DMS53 treated with DMSO at 0.1 percent for 48 hours (cell line): ENCODE results near the gene PLXDC1.

Experiments
- DNase-seq: peaks from one replicate; lab custom pipeline; 2025; ENCODE audit not compliant: unreplicated experiment; lab: John Stamatoyannopoulos, UW

Gene PLXDC1

DNA sequence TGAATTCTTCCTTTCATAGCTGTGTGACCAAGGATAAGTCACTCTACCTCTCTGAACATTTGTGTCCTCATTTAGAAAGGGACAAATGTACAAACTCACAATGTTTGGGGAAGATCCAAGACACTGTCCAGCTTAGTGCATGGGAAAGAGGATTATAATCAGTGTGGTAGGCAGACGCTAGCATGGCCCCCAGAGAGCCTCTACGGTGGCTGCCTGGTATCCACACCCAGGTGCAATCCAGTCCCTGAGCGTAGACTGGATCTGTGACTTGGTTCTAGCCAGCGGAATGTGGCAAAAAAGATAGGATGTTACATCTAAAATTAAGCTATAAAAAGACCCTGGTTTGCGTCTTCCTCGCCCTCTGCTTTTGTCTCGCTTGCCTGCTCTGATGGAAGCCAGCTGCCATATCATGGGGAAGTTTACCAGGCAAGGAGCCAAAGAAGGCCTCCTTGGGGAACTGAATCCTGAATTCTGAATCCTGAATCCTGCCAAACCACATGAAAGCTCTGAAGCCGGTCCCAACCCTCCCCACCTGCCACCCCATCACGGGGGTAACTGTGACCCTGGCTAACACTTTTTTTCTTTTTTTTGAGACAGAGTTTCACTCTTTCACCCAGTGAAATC is 51.7 kb downstream of the PLXDC1 start:
- no peak for DNase-seq

GRCh38 chr17:39098588-39098987 is 52.8 kb downstream of the PLXDC1 start:
- no peak for DNase-seq

GRCh38 chr17:39097537-39097936 is 53.9 kb downstream of the PLXDC1 start:
- no peak for DNase-seq

DNA sequence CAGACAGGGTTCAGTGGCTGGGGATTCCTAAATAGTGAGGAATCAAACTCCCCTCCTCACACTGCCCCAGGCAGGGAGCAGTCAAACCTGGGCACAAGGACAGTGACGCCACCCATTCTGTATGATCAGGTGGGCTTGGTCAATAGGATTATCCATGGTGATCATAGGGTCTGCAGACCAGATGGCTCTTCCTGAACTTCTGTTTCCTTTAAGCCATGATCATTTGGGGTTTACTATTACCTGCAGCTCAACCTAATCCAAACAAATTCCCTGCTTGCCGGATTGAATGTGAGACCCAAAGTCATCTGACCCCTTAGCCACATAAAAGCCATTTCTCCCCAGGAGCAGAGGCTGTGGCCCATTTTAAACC is 54.3 kb downstream of the PLXDC1 start:
- no peak for DNase-seq

DNA sequence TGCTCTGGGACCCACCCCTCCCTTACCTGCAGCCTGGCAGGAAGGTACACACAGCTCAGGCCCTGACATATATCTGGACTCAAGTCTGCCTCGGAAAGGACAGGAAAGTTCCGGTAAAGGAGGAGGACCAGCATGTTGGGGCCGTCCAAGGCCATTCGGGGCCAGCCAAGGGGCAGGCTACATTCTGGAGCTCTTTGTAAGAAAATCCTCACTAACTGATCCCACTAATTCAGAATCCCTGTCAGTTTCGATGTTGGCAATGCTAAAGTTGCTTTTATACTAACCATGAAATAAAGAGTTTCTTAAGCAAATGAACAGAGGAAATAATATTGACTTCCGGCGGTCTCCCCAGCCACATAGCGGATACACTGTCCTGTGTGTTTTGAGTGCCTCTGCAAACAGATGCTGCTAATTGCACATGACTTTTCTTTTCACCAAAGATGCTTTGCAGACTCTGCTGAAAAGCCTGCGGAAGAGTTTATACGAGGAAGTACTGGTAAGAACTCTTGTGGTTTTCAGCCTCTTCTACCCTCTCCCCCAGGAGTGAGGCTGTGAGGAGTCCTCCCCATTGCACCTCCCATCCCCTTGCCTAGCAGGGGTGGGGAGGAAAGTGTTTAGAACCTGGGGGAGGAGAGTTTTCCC is 54.8 kb downstream of the PLXDC1 start:
- DNase-seq = no peak

DNA sequence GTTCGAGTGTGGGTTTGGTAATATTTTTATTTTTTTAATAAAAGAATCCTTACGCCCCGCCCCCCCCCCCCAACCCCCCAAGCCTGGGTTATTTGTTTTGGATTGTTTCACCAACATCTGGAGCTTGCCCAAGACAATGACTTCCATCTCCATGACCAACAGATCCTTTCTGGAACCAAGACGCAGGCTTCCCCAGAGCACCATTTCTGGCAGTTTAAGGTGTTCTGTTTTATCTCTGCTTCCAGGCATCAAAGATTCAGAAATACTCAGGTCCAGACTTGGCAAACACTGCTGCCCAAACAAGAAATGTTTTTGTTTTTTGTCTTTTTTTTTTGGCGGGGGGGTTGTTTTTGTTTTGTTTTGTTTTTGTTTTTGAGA is 56.1 kb downstream of the PLXDC1 start:
- DNase-seq = no peak

DNA sequence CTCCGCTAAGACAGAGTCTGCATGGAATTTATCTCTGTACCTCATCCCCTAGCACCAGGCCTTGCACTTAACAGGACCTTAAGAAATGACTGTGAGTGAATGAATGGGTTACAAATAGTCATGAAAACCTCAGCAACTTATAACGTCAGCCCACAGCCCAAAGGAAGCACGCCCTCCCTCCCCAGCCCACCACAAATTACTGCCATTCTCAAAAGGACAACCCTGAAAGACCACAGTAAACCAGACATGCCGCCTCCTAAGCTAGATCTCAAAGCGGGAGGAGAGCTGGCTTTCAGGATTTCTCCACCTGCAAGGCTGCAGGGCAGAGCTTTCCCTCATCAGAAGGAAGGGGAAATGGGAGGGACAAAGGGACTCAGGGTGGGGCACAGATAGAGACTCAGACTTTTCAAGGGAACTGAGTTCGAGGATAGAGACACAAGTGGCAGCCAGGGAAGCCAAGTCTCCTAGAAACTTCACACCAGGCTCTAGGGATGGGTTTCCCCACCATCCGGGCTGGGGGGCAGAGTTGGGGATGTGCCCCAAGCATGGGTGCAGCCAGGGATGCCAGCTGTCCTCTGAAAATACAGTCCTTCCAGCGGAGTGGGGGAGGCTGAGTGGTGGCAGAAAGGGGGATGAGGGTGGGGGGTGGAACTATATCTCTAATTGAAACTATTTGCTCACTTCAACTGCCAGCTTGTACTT is 56.7 kb downstream of the PLXDC1 start:
- no peak for DNase-seq

- DNase-seq = no peak
Measured at GRCh38 chr17:39092692-39093230, 58.7 kb downstream of the PLXDC1 start.

DNA sequence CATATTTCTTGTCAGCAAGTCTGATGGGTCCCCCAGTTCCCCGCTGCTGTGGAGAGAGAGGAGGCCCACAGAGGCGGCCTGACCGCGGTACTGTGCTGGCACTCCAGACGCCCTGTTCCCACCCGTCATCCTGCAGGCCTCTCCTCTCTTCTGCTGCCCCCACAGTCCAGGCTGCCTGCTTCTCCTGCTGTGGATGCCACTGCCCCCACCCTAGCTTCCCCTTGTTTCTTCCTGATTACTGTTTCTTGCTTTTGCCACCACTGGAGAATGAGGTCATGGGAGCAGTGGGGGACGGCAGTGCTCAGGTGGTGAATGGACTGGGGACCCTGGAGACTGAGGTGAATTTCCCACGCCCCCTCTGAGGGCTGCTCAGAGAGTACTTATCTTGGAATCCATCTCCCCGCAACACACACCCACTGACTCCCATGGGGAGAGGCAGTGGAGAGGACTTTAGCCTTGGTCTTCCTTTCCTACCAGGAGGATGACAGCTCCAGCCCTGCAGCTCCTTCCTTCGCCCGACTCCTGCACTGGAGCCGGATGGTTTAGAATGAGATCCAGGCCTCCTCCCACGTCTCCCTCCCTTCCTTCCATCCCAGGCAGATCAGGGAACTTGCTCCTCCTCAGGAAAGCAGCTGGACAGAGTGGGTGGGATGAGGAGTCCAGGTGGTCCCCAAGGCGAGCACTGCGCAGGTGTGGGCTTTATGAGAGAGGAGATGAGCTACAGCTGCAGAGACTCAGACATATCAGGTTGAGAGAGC is 60.4 kb downstream of the PLXDC1 start:
- DNase-seq = no peak

DNA sequence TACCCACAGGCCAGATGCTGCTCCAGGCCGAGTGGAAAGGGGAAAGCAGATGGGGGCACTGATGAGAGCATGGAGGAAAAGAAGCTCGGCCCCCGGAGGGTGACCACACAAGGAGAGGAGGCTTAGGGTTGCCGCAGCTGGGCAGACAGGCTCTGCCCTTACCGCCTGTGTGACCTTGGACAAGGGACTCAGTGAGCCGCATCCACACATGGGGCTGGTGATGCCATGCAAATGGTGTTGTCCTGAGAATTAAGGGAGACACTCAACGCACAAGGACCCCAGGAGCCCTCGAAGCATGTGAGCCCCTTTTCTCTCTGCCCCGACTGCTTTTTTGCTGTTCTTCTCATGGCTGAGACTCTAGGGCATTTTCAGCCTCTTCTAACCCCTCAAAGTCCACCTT is 61.0 kb downstream of the PLXDC1 start:
- no peak for DNase-seq

- DNase-seq = no peak
Measured at GRCh38 chr17:39084558-39084957, 66.9 kb downstream of the PLXDC1 start.

DNA sequence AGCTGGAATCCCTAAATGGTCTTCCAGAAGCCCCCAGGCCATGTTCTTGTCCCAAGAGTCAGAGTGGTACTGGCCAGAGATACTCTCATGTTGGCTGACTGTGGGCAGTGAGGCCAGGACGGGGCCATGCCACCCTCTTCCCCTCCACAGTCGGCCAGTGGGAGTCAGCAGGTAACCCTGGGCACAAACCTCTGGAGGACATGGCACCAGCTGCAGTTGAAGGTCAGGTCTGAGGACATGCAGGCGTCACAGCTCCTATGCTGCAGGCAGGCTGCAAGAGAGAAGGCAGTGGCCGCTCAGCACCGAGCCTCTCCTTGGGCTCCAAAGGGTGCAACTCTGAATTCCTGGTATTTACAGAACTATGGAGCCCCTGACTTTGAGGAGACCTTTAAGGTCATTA is 68.2 kb downstream of the PLXDC1 start:
- no peak for DNase-seq

- no peak for DNase-seq
Measured at GRCh38 chr17:39082482-39082881, 69.0 kb downstream of the PLXDC1 start.

GRCh38 chr17:39081851-39082250 is 69.6 kb downstream of the PLXDC1 start:
- DNase-seq = no peak

GRCh38 chr17:39080421-39081078 is 70.9 kb downstream of the PLXDC1 start:
- DNase-seq = no peak

DNA sequence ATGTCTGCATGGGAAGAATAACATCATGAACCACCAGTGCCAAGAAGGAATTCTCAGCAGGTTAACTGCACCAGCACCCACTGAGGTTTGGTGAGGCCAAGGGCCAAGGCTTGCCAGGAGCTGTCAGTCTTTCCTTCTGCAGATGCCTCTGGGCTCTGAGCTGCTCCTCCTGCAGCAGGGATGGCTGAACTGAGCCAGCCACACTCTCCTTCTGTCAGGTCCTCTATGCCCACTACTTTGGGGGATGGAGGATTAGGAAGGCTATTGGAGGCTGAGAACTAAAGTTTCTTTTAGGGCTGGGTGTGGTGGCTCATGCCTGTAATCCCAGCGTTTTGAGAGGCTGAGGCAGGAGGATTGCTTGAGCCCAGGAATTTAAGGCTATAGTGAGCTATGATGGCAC is 71.6 kb downstream of the PLXDC1 start:
- DNase-seq = no peak

DNA sequence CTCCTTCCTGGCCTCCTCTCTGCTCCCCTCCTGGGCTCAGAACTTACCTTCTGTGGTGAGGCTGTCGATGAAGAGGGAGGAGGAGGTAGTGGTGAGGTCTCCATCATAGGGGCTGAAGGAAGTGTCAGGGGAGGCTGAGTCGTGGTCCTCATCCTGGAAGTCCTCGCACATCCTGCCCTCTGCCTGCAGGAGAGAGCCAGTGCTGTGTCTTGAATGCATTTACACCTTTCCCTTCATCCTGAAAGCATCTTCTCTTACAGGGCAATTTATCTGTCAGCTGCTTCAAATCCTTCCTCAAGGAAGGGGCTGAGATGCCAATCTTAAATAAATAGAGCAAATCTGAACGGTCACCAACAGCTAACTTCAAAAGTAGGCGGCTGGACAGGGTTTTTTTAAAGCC is 73.6 kb downstream of the PLXDC1 start:
- no peak for DNase-seq

DNA sequence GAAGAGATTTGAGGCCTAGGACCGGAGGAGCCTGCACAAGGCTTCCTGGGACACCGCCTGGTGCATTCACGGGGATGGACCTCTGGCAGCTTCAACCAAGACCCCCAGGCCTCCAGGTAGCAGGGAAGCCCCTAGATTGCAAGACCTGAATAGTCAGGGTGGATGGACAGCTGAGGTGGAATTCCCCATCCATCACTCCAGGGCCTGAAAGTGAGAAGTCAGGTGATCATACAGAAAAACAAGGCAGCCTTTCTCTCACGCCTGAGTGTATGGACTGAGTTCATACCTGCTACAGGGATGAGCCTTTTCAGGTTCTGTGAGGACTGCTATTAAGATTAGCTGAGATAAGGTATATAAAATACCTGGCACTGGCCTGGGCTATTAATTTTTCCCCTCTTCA is 74.2 kb downstream of the PLXDC1 start:
- no peak for DNase-seq

- no peak for DNase-seq
Measured at GRCh38 chr17:39074676-39075075, 76.8 kb downstream of the PLXDC1 start.

DNA sequence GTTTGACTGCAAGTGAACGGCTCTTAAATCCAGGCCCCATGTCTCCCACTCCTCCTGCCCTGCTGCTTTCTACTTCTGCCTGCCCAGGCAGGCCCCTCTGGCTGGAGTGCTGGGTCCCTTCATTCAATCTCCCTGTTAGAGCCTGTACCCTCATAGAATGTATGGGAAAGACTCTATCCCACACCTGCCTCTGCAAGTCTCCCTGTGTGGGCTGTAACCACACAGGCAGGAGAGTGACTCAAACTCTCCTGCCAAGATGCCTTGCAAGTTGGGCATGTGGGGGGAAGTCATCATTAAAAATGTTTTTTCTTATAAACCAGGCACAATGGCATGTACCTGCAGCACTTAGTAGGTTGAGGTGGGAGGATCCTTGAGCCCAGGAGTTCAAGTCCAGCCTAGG is 77.5 kb downstream of the PLXDC1 start:
- DNase-seq = no peak

DNA sequence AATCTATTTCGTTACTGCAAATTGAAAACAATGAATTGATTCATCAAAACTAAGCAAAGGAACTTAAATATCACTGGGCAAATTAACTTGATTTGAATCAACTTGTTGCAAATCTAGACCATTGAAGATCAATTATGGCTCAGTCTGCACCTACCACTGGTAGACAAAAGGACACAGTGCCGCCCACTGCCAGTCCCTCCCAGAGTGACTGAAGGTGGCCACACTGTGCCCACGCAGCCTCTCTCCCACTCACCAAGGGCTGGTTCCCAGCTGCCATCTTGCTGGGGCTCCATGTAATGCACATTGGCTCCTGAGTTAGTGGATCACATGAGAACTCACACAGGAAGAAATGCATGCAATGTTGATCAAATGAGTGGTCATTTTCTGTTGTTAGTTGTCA is 78.1 kb downstream of the PLXDC1 start:
- no peak for DNase-seq
